Measurements from ENCODE around the gene PC. TPM values are rescaled to one million over a fixed set of nuclear protein-coding genes. Genes with fewer than 3 reads are reported as not detected.
"Not testable (repeated sequence)": the region's sequence is repeated elsewhere in the genome, so short reads cannot be mapped to it uniquely, and the experiment has no call there.

Gene PC
- total RNA-seq, 5 donors from 2014 or later (not counting 1 experiment from before 2014, with no cell fraction given) = 6.2 to 10.0 (median 7.4) TPM

- CTCF ChIA-PET; H3K27ac Mint-ChIP-seq; H3K9me3 Mint-ChIP-seq; DNase-seq; H3K4me3 Mint-ChIP-seq; H3K4me1 Mint-ChIP-seq; POLR2A ChIA-PET; ATAC-seq (replicated peaks in 1 of 4); H3K36me3 Mint-ChIP-seq; H3K4me1 ChIP-seq (ENCODE audit: control insufficient read depth in 1 of 2, extremely low read depth in 1 of 2, insufficient read depth in 2 of 2, low read length in 2 of 2); H3K4me3 ChIP-seq (ENCODE audit: control insufficient read depth in 1 of 2, extremely low read depth in 1 of 2, low read length in 1 of 2); H3K27ac ChIP-seq (ENCODE audit: low read length); H3K36me3 ChIP-seq (ENCODE audit: control insufficient read depth in 2 of 2, extremely low read depth in 1 of 2, insufficient read depth in 1 of 2, low read length in 1 of 2); H3K9me3 ChIP-seq: not testable (repeated sequence)
- peaks cover 0 to 14% of the 10 kb centered on the region in 2 experiments for H3K27me3 ChIP-seq (replicated peaks in 1 of 2; ENCODE audit: control insufficient read depth in 2 of 2, extremely low read depth in 1 of 2, insufficient read depth in 2 of 2, low read length in 1 of 2)
- H3K27me3 Mint-ChIP-seq = peaks cover 9 to 14% of the 10 kb centered on the region in 2 donors
- 97% methylated on average over 13 of the region's 28 CpGs for WGBS (ENCODE audit: insufficient coverage)
Measured at GRCh38 chr11:66988741-66989140, 30.6 kb upstream of the PC start.

GRCh38 chr11:66987924-66988637 lies 29.9 kb upstream of the PC start:
- Histone ChIP-seq H3K27me3 (replicated peaks in 1 of 2; ENCODE audit: control insufficient read depth in 2 of 2, extremely low read depth in 1 of 2, insufficient read depth in 2 of 2, low read length in 1 of 2) (peaks cover 0 to 17% of the 10 kb centered on the region in 2 experiments), H3K27ac (ENCODE audit: low read length) (no peak overlapping the region), H3K4me1 (ENCODE audit: control insufficient read depth in 1 of 2, extremely low read depth in 1 of 2, insufficient read depth in 2 of 2, low read length in 2 of 2) (no peaks in the 10 kb centered on the region), H3K4me3 (ENCODE audit: control insufficient read depth in 1 of 2, extremely low read depth in 1 of 2, low read length in 1 of 2) (no peak overlapping the region), H3K9me3 (no peaks in the 10 kb centered on the region), H3K36me3 (ENCODE audit: control insufficient read depth in 2 of 2, extremely low read depth in 1 of 2, insufficient read depth in 1 of 2, low read length in 1 of 2) (no peaks in the 10 kb centered on the region)
- DNase-seq = no peak
- Mint-ChIP-seq H3K4me3 (no peak overlapping the region), H3K4me1 (peaks cover 0 to 2% (median 0%) of the 10 kb centered on the region in 3 donors), H3K9me3 (no peaks in the 10 kb centered on the region), H3K27ac (no peak overlapping the region), H3K36me3 (no peaks in the 10 kb centered on the region), H3K27me3 (peaks cover 4 to 12% of the 10 kb centered on the region in 2 donors)
- 93% methylated on average over 10 of the region's 13 CpGs for WGBS (ENCODE audit: insufficient coverage)
- ATAC-seq (replicated peaks in 1 of 4) = no peak
- ChIA-PET CTCF (no interaction called here), POLR2A (no interaction called here)

GRCh38 chr11:66987158-66987620 lies 29.0 kb upstream of the PC start:
- H3K4me3 Mint-ChIP-seq = no peak overlapping the region
- WGBS (ENCODE audit: insufficient coverage) = 79% methylated on average over 3 of the region's 6 CpGs

GRCh38 chr11:66986178-66986545 lies 28.0 kb upstream of the PC start:
- CTCF ChIA-PET = no interaction called here
- POLR2A ChIA-PET = no interaction called here
- H3K27ac Mint-ChIP-seq = no peak overlapping the region

More at GRCh38 chr11:66987158-66987620, 29.0 kb upstream of the PC start:
- Mint-ChIP-seq H3K27ac (no peak overlapping the region), H3K27me3 (peaks cover 4 to 10% of the 10 kb centered on the region in 2 donors), H3K36me3 (no peaks in the 10 kb centered on the region), H3K4me1 (peaks cover 0 to 5% (median 4%) of the 10 kb centered on the region in 3 donors), H3K9me3 (no peaks in the 10 kb centered on the region)
- H3K27me3 ChIP-seq (replicated peaks in 1 of 2; ENCODE audit: control insufficient read depth in 2 of 2, extremely low read depth in 1 of 2, insufficient read depth in 2 of 2, low read length in 1 of 2) = peaks cover 0 to 16% of the 10 kb centered on the region in 2 experiments
- H3K4me1 ChIP-seq (ENCODE audit: control insufficient read depth in 1 of 2, extremely low read depth in 1 of 2, insufficient read depth in 2 of 2, low read length in 2 of 2) = no peaks in the 10 kb centered on the region
- no peak overlapping the region for H3K27ac ChIP-seq (ENCODE audit: low read length)
- DNase-seq (no peak), ATAC-seq (replicated peaks in 1 of 4) (no peak)
- no peaks in the 10 kb centered on the region for H3K9me3 ChIP-seq
- ChIA-PET CTCF (no interaction called here), POLR2A (interaction anchor here in 1 of 2 donors (0.6 kb wide), 1 partner anchor 143 kb away, joined by 3 read pairs; no protein-coding TSS in a partner anchor)
- no peaks in the 10 kb centered on the region for H3K36me3 ChIP-seq (ENCODE audit: control insufficient read depth in 2 of 2, extremely low read depth in 1 of 2, insufficient read depth in 1 of 2, low read length in 1 of 2)
- H3K4me3 ChIP-seq (ENCODE audit: control insufficient read depth in 1 of 2, extremely low read depth in 1 of 2, low read length in 1 of 2) = no peak overlapping the region

GRCh38 chr11:66985508-66986177 lies 27.5 kb upstream of the PC start:
- 81% methylated on average over 5 of the region's 8 CpGs for WGBS (ENCODE audit: insufficient coverage)
- H3K36me3 ChIP-seq (ENCODE audit: control insufficient read depth in 2 of 2, extremely low read depth in 1 of 2, insufficient read depth in 1 of 2, low read length in 1 of 2) = no peaks in the 10 kb centered on the region
- no peak overlapping the region for H3K4me3 Mint-ChIP-seq
- no peaks in the 10 kb centered on the region for H3K9me3 Mint-ChIP-seq
- no peak overlapping the region for H3K27ac Mint-ChIP-seq
- H3K4me1 Mint-ChIP-seq = peaks cover 0 to 8% (median 7%) of the 10 kb centered on the region in 3 donors
- H3K36me3 Mint-ChIP-seq = no peaks in the 10 kb centered on the region
- no peak overlapping the region for H3K27ac ChIP-seq (ENCODE audit: low read length)
- ChIA-PET CTCF (no interaction called here), POLR2A (no interaction called here)
- peaks cover 4 to 5% of the 10 kb centered on the region in 2 donors for H3K27me3 Mint-ChIP-seq
- H3K27me3 ChIP-seq (replicated peaks in 1 of 2; ENCODE audit: control insufficient read depth in 2 of 2, extremely low read depth in 1 of 2, insufficient read depth in 2 of 2, low read length in 1 of 2) = peaks cover 0 to 14% of the 10 kb centered on the region in 2 experiments
- ATAC-seq (replicated peaks in 1 of 4) (no peak), DNase-seq (no peak)
- H3K4me3 ChIP-seq (ENCODE audit: control insufficient read depth in 1 of 2, extremely low read depth in 1 of 2, low read length in 1 of 2) = no peak overlapping the region
- H3K4me1 ChIP-seq (ENCODE audit: control insufficient read depth in 1 of 2, extremely low read depth in 1 of 2, insufficient read depth in 2 of 2, low read length in 2 of 2) = no peaks in the 10 kb centered on the region
- no peaks in the 10 kb centered on the region for H3K9me3 ChIP-seq

More at GRCh38 chr11:66986178-66986545, 28.0 kb upstream of the PC start:
- WGBS (ENCODE audit: insufficient coverage) = 92% methylated on average over 5 of the region's 7 CpGs
- Mint-ChIP-seq H3K27me3 (peaks cover 4 to 5% of the 10 kb centered on the region in 2 donors), H3K4me1 (peaks cover 0 to 8% (median 7%) of the 10 kb centered on the region in 3 donors), H3K4me3 (no peak overlapping the region), H3K9me3 (no peaks in the 10 kb centered on the region), H3K36me3 (no peaks in the 10 kb centered on the region)
- Histone ChIP-seq H3K27me3 (replicated peaks in 1 of 2; ENCODE audit: control insufficient read depth in 2 of 2, extremely low read depth in 1 of 2, insufficient read depth in 2 of 2, low read length in 1 of 2) (peaks cover 0 to 14% of the 10 kb centered on the region in 2 experiments), H3K9me3 (no peaks in the 10 kb centered on the region), H3K4me3 (ENCODE audit: control insufficient read depth in 1 of 2, extremely low read depth in 1 of 2, low read length in 1 of 2) (no peak overlapping the region), H3K4me1 (ENCODE audit: control insufficient read depth in 1 of 2, extremely low read depth in 1 of 2, insufficient read depth in 2 of 2, low read length in 2 of 2) (no peaks in the 10 kb centered on the region), H3K27ac (ENCODE audit: low read length) (no peak overlapping the region), H3K36me3 (ENCODE audit: control insufficient read depth in 2 of 2, extremely low read depth in 1 of 2, insufficient read depth in 1 of 2, low read length in 1 of 2) (no peaks in the 10 kb centered on the region)
- DNase-seq = no peak
- ATAC-seq (replicated peaks in 1 of 4) = no peak

- ChIA-PET POLR2A (no interaction called here), CTCF (no interaction called here)
- Mint-ChIP-seq H3K9me3 (peaks cover 0 to 6% (median 0%) of the 10 kb centered on the region in 3 donors), H3K27ac (no peak overlapping the region), H3K4me1 (peaks cover 0 to 8% (median 7%) of the 10 kb centered on the region in 3 donors), H3K27me3 (peaks cover 2 to 4% of the 10 kb centered on the region in 2 donors), H3K4me3 (no peak overlapping the region), H3K36me3 (no peaks in the 10 kb centered on the region)
- WGBS (ENCODE audit: insufficient coverage) = 86% methylated on average over 3 of the region's 5 CpGs
- ATAC-seq (replicated peaks in 1 of 4) (no peak), DNase-seq (no peak)
- no peak overlapping the region for H3K4me3 ChIP-seq (ENCODE audit: control insufficient read depth in 1 of 2, extremely low read depth in 1 of 2, low read length in 1 of 2)
- H3K27ac ChIP-seq (ENCODE audit: low read length) = no peak overlapping the region
- H3K9me3 ChIP-seq = no peaks in the 10 kb centered on the region
- peaks cover 0 to 16% of the 10 kb centered on the region in 2 experiments for H3K27me3 ChIP-seq (replicated peaks in 1 of 2; ENCODE audit: control insufficient read depth in 2 of 2, extremely low read depth in 1 of 2, insufficient read depth in 2 of 2, low read length in 1 of 2)
- no peaks in the 10 kb centered on the region for H3K36me3 ChIP-seq (ENCODE audit: control insufficient read depth in 2 of 2, extremely low read depth in 1 of 2, insufficient read depth in 1 of 2, low read length in 1 of 2)
- no peaks in the 10 kb centered on the region for H3K4me1 ChIP-seq (ENCODE audit: control insufficient read depth in 1 of 2, extremely low read depth in 1 of 2, insufficient read depth in 2 of 2, low read length in 2 of 2)
Measured at GRCh38 chr11:66983275-66983924, 25.2 kb upstream of the PC start.
